ENCODE results near the gene CFB.
"Not testable (repeated sequence)": the region's sequence is repeated elsewhere in the genome, so short reads cannot be mapped to it uniquely, and the experiment has no call there.

CFB gene

DNA sequence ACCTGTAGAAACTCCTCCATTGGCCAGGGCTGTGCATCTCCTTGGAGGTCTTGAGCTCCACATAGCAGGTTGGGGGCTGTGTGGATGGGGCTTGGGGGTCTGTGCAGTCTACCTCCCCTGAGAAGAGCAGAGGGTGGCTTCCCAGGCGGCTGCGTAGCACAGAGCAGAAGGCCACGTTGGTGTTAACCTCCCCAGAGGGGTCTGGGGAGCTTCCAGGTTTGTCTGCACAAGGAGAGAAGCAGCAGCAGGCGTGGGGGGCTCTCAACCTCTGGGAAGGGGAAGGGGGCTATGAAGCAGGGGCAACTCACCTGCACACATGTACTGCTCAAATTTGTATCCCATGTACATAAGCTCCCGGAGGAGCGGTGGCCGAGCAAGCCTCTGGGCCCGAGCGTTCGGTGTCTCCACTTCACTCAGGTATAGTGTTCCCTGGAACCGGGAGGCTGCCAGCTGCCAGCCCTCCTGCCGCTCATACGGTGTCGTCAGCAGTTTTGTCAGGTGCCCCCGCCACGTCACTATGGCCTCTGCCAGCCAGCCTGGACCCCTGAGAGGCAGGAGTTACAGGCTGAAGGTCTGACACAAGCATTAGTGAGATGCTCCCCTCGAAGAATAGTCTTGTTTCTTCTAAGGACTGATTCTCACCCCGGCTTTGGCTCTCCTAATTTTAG is 24.8 kb downstream of the CFB start:
- no peak for DNase-seq (ENCODE audit: low read depth in 2 of 2, low spot score in 1 of 2)

DNA sequence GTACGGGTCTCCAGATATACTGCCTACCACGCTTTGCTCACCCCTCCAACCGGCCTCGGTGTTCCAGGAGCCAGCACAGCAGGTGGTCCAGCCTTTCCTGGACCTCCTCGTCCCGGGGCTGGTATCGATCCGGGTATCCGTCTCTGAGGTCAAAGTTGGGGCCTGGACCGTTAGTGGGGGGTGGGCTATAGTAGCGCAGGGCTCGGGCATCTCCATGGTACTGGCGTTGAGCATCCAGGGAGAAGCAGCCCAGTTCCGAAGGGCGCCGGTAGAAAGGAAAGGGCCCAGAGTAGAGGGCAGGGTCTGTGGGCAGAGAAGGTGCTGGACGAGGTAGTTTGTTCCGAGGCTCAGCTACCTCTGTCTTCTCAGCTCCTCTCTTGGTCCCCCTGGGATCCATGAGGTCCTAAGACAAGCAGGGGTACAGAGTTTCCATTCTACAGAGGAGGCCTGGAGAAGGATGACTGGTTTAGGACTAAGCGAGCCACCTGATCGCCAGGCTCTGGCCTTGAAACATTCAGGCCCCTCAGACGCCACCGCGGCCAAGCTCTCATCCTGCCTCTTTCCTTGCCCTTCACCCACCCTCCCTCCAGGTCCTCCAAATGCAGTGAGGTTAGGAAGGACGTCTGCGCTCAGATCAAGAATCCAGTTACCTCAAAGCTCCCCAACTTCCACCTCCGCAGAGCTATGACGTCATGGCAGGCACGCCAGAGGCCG is 25.5 kb downstream of the CFB start:
- DNase-seq (ENCODE audit: low read depth in 2 of 2, low spot score in 1 of 2), result no peak

- peak; percentile 95 to 97 for DNase-seq (ENCODE audit: low read depth in 2 of 2, low spot score in 1 of 2)
Measured at GRCh38 chr6:31971993-31972708, 26.3 kb downstream of the CFB start, which contains the start of gene DXO. Gene DXO (minus strand): TSS chr6:31972138. CDS start chr6:31971675, 463 bp downstream.

- no peak for DNase-seq (ENCODE audit: low read depth in 2 of 2, low spot score in 1 of 2)
Measured at GRCh38 chr6:31972709-31973350, 26.9 kb downstream of the CFB start.

DNA sequence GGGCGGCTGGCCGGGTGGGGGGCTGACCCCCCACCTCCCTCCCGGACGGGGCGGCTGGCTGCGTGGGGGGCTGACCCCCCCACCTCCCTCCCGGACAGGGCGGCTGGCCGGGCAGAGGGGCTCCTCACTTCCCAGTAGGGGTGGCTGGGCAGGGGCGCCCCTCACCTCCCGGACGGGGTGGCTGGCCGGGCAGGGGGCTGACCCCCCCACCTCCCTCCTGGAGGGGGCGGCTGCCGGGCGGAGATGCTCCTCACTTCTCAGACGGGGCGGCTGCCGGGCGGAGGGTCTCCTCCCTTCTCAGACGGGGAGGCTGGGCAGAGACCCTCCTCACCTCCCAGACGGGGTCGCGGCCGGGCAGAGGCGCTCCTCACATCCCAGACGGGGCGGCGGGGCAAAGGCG is 30.2 kb downstream of the CFB start:
- DNase-seq (ENCODE audit: low read depth in 2 of 2, low spot score in 1 of 2), result not testable (repeated sequence)

GRCh38 chr6:31977816-31978431 is 32.0 kb downstream of the CFB start:
- DNase-seq (ENCODE audit: low read depth in 2 of 2, low spot score in 1 of 2), result no peak

- no peak for DNase-seq (ENCODE audit: low read depth in 2 of 2, low spot score in 1 of 2)
Measured at GRCh38 chr6:31978831-31979230, 32.9 kb downstream of the CFB start.

DNA sequence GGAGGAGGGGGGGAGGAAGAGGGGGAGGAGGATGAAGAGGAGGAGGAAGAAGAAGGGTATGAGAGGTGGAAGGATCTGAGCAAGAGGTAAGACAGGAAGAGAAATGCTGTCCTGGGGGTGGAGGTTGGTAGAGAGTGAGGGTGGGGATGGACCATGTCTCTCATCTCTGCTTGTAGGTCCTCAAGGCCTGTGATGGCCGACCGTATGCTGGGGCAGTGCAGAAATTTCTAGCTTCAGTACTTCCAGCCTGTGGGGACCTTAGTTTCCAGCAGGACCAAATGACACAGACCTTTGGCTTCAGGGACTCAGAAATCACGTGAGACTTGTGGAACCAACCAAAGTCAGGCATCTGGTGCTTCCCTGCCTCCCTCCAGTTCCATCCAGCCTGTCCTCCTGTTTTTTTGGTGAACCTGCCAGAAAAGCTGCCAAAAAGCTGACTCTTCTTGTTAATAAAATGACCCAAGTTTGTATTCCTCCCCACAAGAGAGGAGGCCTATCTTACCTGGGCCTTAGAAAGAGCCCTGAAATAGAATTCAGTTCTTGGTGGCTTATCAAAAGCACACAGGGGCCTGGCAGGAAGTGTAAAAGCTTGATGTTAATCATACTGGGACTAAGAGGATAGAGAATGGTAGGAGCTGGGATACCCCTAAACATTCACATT is 33.5 kb downstream of the CFB start:
- no peak for DNase-seq (ENCODE audit: low read depth in 2 of 2, low spot score in 1 of 2)

- DNase-seq (ENCODE audit: low read depth in 2 of 2, low spot score in 1 of 2), result not testable (repeated sequence)
Measured at GRCh38 chr6:31980195-31980876, 34.4 kb downstream of the CFB start.

GRCh38 chr6:31980998-31981397 is 35.1 kb downstream of the CFB start:
- DNase-seq (ENCODE audit: low read depth in 2 of 2, low spot score in 1 of 2), result not testable (repeated sequence)

- DNase-seq (ENCODE audit: low read depth in 2 of 2, low spot score in 1 of 2), result not testable (repeated sequence)
Measured at GRCh38 chr6:31981744-31982143, 35.8 kb downstream of the CFB start, which contains the start of gene C4A. Gene C4A (plus strand): TSS chr6:31982057. CDS start chr6:31982108, 51 bp downstream.

GRCh38 chr6:31989363-31989762 is 43.5 kb downstream of the CFB start:
- DNase-seq (ENCODE audit: low read depth in 2 of 2, low spot score in 1 of 2), result not testable (repeated sequence)

DNA sequence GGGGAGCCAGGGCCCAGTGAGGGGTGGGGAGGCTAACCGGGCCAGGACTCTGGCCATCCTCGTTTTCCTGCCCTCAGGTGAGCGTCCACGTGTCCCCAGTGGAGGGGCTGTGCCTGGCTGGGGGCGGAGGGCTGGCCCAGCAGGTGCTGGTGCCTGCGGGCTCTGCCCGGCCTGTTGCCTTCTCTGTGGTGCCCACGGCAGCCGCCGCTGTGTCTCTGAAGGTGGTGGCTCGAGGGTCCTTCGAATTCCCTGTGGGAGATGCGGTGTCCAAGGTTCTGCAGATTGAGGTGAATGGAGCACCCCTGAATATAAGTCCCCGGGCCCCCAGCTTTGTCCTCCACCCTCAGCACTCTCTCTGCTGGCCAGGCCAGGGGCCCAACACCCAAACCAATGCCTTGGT is 48.5 kb downstream of the CFB start:
- DNase-seq (ENCODE audit: low read depth in 2 of 2, low spot score in 1 of 2), result not testable (repeated sequence)

- DNase-seq (ENCODE audit: low read depth in 2 of 2, low spot score in 1 of 2), result not testable (repeated sequence)
Measured at GRCh38 chr6:31996385-31996784, 50.5 kb downstream of the CFB start.
